ENCODE measurements around the gene NOB1.

Gene NOB1

DNA sequence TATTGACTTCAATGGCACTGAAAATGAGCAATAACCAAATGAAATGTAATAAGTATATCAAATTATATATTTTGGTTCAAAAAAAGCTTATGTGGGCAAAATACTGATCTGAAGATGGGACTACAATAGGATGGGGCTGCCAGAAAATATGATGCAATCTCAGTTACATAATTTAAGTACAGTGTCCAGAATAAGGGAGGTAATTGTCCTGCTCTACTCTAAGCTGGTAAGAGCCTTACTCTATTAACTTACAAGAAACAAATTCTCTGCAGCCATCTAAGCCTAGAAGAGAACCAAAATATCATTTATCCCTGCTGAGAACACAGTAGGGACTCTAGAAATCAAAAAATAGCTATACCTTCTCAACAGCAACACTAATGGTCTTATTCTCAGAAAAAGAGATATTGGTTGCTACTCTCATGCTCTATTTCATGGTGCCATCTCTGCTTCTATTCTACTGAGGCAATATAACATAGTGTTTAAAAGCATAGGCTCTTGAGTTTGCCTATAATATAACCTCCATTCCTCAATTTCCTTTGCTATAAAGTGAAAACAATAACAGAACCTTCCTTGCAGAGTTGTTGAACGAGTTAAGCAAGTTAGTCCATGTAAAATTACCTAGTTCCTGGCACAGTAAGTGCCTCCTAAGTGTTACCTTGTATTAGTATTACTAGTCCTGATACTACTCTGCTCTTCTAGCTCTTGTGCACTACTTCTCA is 48.3 kb downstream of the NOB1 start:
- no peaks in the 10 kb centered on the region for H3K4me1 Mint-ChIP-seq (ENCODE audit: low read depth in 2 of 2)
- peaks cover 11% of the 10 kb centered on the region for H3K36me3 Mint-ChIP-seq (ENCODE audit: insufficient read depth)
- H3K9me3 Mint-ChIP-seq: no peaks in the 10 kb centered on the region
- H3K27me3 Mint-ChIP-seq: no peaks in the 10 kb centered on the region
- no peak overlapping the region for H3K4me3 Mint-ChIP-seq
- ATAC-seq (replicated peaks) (no peak), DNase-seq (no peak)
- peak overlapping the region in 1 of 2 donors; percentile 71 for H3K27ac Mint-ChIP-seq

DNA sequence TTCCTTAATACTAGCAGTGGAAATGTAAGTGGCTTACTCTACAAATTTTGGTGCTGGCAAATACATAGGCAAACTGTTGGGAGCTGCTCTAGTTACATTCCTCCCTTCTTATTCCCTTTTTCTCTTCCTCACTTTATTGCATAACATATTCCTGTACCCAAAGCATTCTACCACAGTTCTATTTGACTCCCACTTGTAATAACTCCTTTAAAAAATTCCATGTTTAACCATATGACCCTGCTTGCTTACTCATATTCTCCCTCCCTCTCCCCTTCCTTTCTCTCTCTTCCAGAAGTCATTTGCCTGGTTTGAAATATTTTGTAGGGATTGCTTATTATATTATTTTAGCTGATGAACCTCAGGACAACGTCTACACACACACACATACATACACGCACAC is 51.1 kb downstream of the NOB1 start:
- H3K27me3 Mint-ChIP-seq: no peaks in the 10 kb centered on the region
- H3K9me3 Mint-ChIP-seq: no peaks in the 10 kb centered on the region
- ATAC-seq (replicated peaks): no peak
- DNase-seq: no peak
- no peak overlapping the region for H3K4me3 Mint-ChIP-seq
- H3K4me1 Mint-ChIP-seq (ENCODE audit: low read depth in 2 of 2): peaks cover 0 to 7% of the 10 kb centered on the region in 2 donors
- H3K36me3 Mint-ChIP-seq (ENCODE audit: insufficient read depth): peaks cover 15% of the 10 kb centered on the region
- H3K27ac Mint-ChIP-seq: no peak overlapping the region

- ATAC-seq (replicated peaks): no peak
Observed at GRCh38 chr16:69701866-69702265, 52.9 kb downstream of the NOB1 start.

DNA sequence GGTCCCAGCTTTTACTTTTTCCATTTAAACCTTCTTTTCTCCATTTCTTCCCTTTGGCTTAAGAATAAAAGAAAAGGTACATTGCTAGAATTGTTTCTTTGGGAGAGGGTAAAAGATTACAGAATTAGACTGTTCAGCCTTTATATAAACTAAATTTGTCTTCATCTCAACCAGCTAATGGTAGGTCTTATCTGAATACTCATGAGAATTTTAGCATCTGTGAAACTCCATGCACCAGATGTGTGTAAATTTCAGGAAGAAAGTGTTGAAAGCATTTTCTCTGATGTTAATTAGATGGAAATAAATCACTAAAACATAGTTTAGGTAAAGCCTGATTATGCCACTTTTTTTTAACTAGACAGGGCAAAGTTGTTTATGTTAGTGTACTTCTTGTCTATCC is 53.3 kb downstream of the NOB1 start:
- peak overlapping the region in 1 of 2 donors; percentile 86 for H3K27ac Mint-ChIP-seq
- ATAC-seq (replicated peaks) (no peak), DNase-seq (no peak)
- H3K4me3 Mint-ChIP-seq: no peak overlapping the region
- peaks cover 0 to 7% of the 10 kb centered on the region in 2 donors for H3K4me1 Mint-ChIP-seq (ENCODE audit: low read depth in 2 of 2)
- no peaks in the 10 kb centered on the region for H3K9me3 Mint-ChIP-seq
- H3K36me3 Mint-ChIP-seq (ENCODE audit: insufficient read depth): peaks cover 23% of the 10 kb centered on the region
- no peaks in the 10 kb centered on the region for H3K27me3 Mint-ChIP-seq

More at GRCh38 chr16:69701866-69702265, 52.9 kb downstream of the NOB1 start:
- Mint-ChIP-seq H3K9me3 (no peaks in the 10 kb centered on the region), H3K27me3 (no peaks in the 10 kb centered on the region), H3K27ac (peak overlapping the region in 1 of 2 donors; percentile 86), H3K4me1 (ENCODE audit: low read depth in 2 of 2) (peaks cover 0 to 7% of the 10 kb centered on the region in 2 donors), H3K4me3 (no peak overlapping the region), H3K36me3 (ENCODE audit: insufficient read depth) (peaks cover 20% of the 10 kb centered on the region)
- no peak for DNase-seq

GRCh38 chr16:69699915-69700314 is 54.8 kb downstream of the NOB1 start:
- DNase-seq: no peak
- Mint-ChIP-seq H3K27me3 (no peaks in the 10 kb centered on the region), H3K4me1 (ENCODE audit: low read depth in 2 of 2) (peaks cover 0 to 7% of the 10 kb centered on the region in 2 donors), H3K9me3 (no peaks in the 10 kb centered on the region), H3K4me3 (no peak overlapping the region), H3K36me3 (ENCODE audit: insufficient read depth) (peaks cover 35% of the 10 kb centered on the region), H3K27ac (peak overlapping the region in 1 of 2 donors; percentile 86)
- ATAC-seq (replicated peaks): no peak

DNA sequence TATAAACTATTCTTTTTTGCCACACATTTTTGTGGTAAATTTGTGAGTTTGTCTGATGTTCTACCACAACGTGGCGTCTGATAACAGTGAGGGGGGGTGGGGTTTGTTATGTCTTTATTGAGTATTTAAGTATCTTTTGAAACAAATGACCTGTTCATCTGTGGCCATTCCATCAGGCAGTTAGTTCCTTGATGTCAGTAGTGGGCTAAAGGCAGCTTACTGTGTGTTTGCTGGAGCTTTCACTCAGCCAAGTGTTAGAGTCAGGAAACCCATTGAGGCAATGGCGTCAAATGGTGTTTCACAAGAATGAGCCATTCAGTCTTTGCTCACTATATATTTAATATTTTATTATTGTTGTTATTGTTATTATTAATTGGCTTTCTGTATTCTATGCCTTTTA is 56.3 kb downstream of the NOB1 start:
- H3K4me1 Mint-ChIP-seq (ENCODE audit: low read depth in 2 of 2): peaks cover 0 to 7% of the 10 kb centered on the region in 2 donors
- no peaks in the 10 kb centered on the region for H3K9me3 Mint-ChIP-seq
- ATAC-seq (replicated peaks): no peak
- H3K4me3 Mint-ChIP-seq: no peak overlapping the region
- DNase-seq: no peak
- H3K36me3 Mint-ChIP-seq (ENCODE audit: insufficient read depth): peaks cover 48% of the 10 kb centered on the region
- H3K27me3 Mint-ChIP-seq: no peaks in the 10 kb centered on the region
- peak overlapping the region in 1 of 2 donors; percentile 86 for H3K27ac Mint-ChIP-seq

- Mint-ChIP-seq H3K27me3 (no peaks in the 10 kb centered on the region), H3K36me3 (ENCODE audit: insufficient read depth) (peaks cover 67% of the 10 kb centered on the region), H3K27ac (peak overlapping the region; percentile 41 to 57), H3K4me1 (ENCODE audit: low read depth in 2 of 2) (no peaks in the 10 kb centered on the region), H3K4me3 (no peak overlapping the region), H3K9me3 (no peaks in the 10 kb centered on the region)
- no peak for ATAC-seq (replicated peaks)
- DNase-seq: no peak
Observed at GRCh38 chr16:69693916-69694315, 60.8 kb downstream of the NOB1 start.

DNA sequence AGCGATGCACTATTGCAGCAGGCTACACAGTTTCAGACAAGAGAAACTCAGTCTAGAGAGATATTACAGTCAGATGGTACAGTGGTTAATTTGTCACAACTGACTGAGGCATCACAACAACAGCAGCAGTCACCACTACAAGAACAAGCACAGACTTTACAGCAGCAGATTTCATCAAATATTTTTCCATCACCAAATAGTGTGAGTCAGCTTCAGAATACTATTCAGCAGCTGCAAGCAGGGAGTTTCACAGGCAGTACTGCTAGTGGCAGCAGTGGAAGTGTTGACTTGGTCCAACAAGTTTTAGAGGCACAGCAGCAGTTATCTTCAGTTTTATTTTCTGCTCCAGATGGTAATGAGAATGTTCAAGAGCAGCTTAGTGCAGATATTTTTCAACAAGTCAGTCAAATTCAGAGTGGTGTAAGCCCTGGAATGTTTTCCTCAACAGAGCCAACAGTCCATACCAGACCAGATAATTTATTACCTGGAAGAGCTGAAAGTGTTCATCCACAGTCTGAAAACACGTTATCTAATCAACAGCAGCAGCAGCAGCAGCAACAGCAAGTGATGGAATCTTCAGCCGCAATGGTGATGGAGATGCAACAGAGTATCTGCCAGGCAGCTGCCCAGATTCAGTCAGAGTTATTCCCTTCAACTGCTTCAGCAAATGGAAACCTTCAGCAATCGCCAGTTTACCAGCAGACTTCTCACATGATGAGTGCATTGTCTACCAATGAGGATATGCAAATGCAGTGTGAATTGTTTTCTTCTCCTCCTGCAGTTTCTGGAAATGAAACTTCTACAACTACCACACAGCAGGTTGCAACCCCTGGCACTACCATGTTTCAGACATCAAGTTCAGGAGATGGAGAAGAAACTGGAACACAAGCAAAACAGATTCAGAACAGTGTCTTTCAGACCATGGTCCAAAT is 62.5 kb downstream of the NOB1 start:
- no peaks in the 10 kb centered on the region for H3K4me1 Mint-ChIP-seq (ENCODE audit: low read depth in 2 of 2)
- no peaks in the 10 kb centered on the region for H3K9me3 Mint-ChIP-seq
- no peak for ATAC-seq (replicated peaks)
- no peak for DNase-seq
- no peaks in the 10 kb centered on the region for H3K27me3 Mint-ChIP-seq
- peak overlapping the region in 1 of 2 donors; percentile 71 for H3K27ac Mint-ChIP-seq
- no peak overlapping the region for H3K4me3 Mint-ChIP-seq
- H3K36me3 Mint-ChIP-seq (ENCODE audit: insufficient read depth): peaks cover 62% of the 10 kb centered on the region

Data from effector memory CD8-positive, alpha-beta T cell (primary cell).